HuH-7.5 (cell line): ENCODE results near the gene EPB41L1.

Experiments used
- DNase-seq: peaks from one replicate; pipeline ENCODE4 v3.0.0; 2011; ENCODE audit warnings: low spot score

EPB41L1 gene

DNA sequence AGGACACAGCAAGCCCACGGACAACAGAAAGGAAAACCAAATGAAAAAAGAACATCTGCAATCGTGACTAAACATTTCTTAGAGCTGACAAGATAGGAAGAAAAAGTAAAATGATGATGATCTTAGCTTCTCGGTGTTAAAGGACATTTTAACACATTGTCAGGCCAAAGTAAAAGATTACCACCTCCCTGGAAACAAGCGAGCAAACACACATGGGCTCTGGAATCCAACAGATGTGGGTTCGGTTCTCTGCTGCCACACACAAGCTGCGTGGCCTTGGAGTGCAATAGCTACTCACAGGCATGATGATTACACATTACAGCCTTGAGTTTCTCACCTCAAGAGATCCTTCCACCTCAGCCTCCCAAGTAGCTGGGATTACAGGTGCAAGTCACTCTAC lies 74.2 kb downstream of the EPB41L1 start:
- DNase-seq = no peak

DNA sequence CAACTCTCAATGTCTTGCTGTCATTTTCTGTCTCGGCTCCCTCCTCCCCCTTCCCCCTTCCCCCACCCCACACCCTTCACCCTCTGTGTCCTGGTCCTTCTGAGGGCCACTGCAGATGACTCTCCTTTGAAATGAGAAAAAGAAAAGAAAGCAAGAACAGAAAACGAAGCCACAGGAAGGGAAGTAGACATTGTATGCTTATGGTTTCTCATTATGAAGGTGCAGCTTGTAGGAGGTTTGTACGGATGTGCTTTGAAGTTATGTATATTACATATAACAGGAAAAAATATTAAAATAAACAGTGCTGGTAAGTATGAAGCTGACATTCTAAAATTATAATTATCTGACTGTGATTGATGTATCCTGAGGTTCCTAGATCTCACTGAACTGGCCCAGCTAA lies 75.5 kb downstream of the EPB41L1 start:
- DNase-seq = no peak

DNA sequence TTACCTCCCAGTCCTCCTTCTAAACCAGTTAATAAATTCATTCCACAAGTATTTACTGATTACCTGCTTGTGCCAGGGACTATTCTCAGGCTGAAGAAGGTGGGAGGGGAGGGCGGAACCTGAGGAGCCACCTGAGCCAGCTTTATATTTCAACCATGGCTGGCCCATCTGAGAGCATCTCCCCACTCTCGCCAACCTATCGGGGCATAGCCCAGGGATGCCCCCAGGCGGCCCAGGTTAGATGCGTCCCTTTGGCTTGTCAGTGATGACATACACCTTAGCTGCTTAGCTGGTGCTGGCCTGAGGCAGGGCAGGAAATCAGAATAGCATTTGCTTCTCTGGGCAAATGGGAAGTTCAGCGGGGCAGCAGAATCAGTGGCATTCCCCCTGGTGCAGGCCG lies 76.8 kb downstream of the EPB41L1 start:
- DNase-seq = no peak

- no peak for DNase-seq
Observed at GRCh38 chr20:36234771-36235320, 80.3 kb downstream of the EPB41L1 start.

DNA sequence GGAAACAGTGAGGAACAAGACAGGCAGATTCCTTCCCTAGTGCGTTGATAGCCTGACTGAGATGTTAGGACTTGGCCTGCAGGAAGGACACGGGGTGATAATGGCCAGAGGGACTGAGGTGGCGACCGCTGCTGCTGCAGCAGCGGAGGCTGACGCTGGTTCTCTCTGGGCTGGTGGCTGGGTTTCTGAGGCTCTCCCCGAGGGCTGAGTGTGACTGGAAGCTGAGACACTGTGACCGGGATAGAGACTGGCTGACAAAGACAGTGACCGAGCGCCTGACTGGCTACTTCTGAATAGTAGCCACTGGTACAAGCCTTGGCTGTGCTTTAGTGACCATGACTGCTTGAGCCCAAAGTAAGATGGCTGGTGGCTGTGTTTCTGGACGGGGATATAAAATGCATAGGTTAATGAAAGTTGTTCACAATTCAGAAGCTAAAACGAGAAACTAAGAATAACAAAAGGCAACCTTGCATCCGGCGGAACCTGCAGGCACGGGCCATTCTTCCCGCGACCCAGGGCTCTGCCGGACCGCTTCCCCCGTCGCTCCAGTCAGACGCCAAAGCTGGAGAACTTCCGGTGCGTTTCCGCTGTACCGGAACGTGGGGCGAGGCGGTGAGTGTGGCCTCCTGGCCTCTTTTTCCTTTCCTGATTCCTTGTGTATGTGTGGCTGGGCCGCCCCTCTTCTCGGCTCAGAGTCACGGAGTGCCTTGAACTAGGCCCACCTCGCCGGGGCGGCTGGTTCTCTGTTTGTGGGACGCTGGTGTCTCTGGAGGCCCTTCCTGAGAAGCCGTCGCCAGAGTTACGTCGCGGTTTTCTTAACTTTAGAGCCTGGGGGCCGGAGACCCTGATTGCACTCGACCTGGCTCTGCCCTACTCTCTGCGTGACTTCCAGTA lies 81.6 kb downstream of the EPB41L1 start, which contains the start of gene AAR2:
Gene AAR2 (plus strand): TSS at position 587 of the 894 bp plus-strand sequence. CDS start 3,391 bp downstream, outside the sequence.
- DNase-seq = peak; percentile 67

GRCh38 chr20:36236786-36237121 lies 82.2 kb downstream of the EPB41L1 start:
- DNase-seq = no peak

DNA sequence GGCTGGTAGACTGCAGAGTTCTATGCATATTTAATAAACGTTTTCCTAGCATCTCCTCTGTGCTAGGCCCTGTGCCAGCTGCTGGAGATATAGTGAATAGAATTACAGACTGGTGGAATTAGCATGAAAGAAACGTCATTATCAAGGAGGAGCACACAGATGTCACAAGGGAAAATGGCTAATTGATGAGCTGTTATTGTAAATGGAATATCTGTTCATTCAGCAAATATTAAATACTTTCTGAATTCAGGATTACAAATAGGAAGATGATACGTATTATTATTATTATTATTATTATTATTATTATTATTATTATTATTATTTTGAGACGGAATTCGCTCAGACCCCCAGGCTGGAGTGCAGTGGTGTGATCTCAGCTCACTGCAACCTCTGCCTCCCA lies 82.9 kb downstream of the EPB41L1 start:
- no peak for DNase-seq

- DNase-seq = no peak
Observed at GRCh38 chr20:36238153-36238552, 83.6 kb downstream of the EPB41L1 start.

GRCh38 chr20:36238760-36239159 lies 84.2 kb downstream of the EPB41L1 start:
- no peak for DNase-seq

GRCh38 chr20:36240076-36240475 lies 85.5 kb downstream of the EPB41L1 start:
- DNase-seq = no peak

GRCh38 chr20:36241678-36242077 lies 87.1 kb downstream of the EPB41L1 start:
- DNase-seq = no peak

GRCh38 chr20:36243726-36244125 lies 89.2 kb downstream of the EPB41L1 start:
- no peak for DNase-seq

DNA sequence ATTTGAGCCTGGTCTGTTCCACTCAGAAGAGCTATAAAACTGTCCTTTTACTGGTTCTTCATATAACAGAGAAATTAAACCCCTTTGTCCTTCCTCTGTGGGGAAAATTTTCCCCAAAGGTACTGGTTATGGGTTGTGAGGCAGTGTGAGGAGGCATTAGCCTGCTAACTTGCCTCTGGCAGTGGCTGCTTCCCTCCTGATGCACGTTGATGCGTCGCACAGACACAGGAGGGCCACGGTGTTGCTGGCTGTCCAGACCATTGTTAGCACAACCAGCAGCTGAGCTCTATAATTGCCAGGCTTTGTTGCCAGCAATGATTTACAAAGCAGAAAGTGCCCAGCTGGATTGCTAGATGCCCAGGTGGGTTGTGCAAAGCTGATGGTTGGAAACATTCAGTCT lies 91.9 kb downstream of the EPB41L1 start:
- no peak for DNase-seq

DNA sequence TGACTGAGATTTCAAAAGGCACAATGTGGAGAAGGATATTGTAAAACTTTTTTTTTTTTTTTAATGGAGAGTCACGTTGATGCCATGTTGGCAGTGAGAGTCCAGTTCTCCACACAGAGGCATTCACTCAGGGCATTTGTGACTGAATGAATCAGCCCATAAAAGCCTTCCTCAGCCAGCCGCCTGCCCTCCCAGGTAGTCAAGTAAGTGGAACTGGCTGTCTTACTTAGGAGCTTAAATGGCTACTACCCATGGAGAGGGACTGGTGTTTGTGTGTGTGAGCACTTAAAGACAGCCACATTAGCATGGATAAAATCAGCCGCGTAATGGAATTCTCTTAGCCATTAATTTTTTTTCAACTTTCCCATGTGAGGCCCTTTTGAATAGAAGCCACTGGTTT lies 94.3 kb downstream of the EPB41L1 start:
- no peak for DNase-seq

DNA sequence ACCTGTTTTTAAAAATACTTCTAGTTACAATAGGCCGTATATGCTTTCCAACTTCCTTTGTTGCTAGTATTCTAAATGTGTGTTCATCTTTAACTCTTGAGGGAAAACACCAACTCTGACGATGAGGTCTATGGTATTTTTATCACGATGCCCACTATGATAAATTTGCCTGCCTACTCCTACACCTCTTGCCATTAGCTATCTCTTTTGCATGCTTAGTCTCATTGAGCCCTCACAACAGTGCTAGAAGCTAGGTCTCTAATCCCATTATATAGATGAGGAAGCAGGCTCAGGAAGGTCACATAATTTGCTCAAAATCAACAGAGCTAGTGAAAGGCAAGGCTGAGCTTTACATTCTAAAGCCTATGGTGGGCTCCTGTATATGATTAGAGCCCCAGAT lies 94.9 kb downstream of the EPB41L1 start:
- no peak for DNase-seq

GRCh38 chr20:36251426-36251825 lies 96.9 kb downstream of the EPB41L1 start:
- DNase-seq = no peak

GRCh38 chr20:36252511-36252910 lies 98.0 kb downstream of the EPB41L1 start:
- DNase-seq = no peak

DNA sequence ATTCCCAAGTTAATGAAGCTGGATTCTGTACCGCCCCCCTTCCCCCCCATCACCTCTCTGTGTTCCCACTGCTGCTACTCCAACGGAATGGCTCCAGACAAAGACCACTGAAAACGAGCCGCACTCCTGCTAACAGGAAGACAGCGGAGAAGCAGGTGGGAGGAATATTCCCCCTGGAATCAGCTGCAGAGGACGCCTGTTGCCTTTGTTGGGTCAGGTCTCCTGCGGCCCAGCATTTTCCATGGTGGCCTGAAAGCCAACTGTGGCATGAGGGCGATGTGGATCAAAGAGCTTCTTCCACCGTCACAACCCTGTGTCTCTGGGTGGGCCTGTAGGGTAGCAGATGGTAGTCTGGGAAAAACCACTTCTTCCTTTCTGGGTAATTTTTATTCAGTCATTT lies 98.5 kb downstream of the EPB41L1 start:
- no peak for DNase-seq

DNA sequence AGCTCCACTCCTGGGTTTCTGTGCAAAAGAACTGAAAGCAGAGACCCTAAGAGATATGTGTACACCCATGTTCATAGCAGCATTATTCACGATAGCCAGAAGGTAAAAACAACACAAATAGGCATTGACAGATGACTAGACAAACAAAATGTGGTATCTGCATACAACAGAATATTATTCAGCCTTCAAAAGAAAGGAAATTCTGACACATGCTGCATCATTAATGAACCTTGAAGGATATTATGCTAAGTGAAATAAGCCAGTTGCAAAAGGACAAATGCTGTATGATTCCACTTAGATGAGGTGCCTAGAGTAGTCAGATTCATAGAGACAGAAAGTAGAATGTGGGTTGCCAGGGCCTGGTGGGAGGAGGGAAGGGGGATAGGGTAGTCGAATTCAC lies 99.5 kb downstream of the EPB41L1 start:
- DNase-seq = no peak

DNA sequence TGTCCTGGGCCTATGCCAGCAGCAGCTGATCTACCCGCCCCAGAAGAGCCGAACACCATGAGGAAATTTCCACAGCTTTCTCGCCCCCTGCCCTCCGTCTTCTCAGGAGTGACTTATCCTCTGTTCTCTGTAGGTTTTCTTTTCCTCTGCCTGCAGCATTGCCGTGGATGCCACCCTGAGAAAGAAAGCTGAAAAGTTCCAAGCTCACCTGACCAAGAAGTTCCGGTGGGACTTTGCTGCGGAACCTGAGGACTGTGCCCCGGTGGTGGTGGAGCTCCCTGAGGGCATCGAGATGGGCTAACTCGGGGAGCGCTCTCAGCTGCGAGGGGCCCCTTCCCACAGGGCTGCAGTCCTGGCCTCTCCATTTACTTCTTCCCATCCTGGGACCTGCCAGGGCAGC lies 100.9 kb downstream of the EPB41L1 start:
- no peak for DNase-seq

- no peak for DNase-seq
Observed at GRCh38 chr20:36259177-36260061, 104.9 kb downstream of the EPB41L1 start.

GRCh38 chr20:36260316-36260715 lies 105.8 kb downstream of the EPB41L1 start:
- DNase-seq = no peak
